ENCODE data around the gene RNLS.

The RNLS gene

DNA sequence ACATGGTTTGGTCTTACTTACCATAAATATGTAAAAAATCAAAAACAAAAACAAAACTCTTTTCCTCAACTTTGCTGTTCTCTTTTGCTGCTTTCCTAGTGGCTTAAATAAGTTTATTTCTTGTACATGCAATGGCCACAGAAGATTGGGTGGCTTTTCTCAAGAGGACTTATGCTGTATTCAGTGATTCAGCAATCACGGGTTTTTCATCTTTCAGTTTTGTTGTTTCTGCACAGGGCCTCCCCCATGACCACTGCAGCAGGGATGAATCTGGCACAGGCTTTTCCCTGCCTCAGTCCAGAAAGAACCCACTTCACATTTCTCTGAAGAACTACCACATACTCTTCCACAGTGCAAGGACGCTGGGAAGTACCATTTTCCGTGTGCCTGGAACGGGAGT, 355.0 kb downstream of the RNLS start:
- TF ChIP-seq TAF1 (IDR thresholded peaks at IDR 0.05; ENCODE audit: borderline replicate concordance, insufficient read depth, low read length) (no peak), SIN3A (IDR thresholded peaks at IDR 0.05; ENCODE audit: borderline replicate concordance, insufficient read depth, low read length) (no peak), FOXP2 (optimal IDR thresholded peaks at IDR 0.05; ENCODE audit: borderline replicate concordance, extremely low read depth, extremely low read length, insufficient read depth) (no peak), POLR2AphosphoS5 (IDR thresholded peaks at IDR 0.05; ENCODE audit: low read depth, low read length) (no peak)
- TF ChIP-seq, protein P1, sequence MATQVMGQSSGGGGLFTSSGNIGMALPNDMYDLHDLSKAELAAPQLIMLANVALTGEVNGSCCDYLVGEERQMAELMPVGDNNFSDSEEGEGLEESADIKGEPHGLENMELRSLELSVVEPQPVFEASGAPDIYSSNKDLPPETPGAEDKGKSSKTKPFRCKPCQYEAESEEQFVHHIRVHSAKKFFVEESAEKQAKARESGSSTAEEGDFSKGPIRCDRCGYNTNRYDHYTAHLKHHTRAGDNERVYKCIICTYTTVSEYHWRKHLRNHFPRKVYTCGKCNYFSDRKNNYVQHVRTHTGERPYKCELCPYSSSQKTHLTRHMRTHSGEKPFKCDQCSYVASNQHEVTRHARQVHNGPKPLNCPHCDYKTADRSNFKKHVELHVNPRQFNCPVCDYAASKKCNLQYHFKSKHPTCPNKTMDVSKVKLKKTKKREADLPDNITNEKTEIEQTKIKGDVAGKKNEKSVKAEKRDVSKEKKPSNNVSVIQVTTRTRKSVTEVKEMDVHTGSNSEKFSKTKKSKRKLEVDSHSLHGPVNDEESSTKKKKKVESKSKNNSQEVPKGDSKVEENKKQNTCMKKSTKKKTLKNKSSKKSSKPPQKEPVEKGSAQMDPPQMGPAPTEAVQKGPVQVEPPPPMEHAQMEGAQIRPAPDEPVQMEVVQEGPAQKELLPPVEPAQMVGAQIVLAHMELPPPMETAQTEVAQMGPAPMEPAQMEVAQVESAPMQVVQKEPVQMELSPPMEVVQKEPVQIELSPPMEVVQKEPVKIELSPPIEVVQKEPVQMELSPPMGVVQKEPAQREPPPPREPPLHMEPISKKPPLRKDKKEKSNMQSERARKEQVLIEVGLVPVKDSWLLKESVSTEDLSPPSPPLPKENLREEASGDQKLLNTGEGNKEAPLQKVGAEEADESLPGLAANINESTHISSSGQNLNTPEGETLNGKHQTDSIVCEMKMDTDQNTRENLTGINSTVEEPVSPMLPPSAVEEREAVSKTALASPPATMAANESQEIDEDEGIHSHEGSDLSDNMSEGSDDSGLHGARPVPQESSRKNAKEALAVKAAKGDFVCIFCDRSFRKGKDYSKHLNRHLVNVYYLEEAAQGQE (IDR thresholded peaks at IDR 0.05; ENCODE audit: insufficient read depth in 1 of 2, low read depth in 2 of 2, low read length in 2 of 2): no peak

DNA sequence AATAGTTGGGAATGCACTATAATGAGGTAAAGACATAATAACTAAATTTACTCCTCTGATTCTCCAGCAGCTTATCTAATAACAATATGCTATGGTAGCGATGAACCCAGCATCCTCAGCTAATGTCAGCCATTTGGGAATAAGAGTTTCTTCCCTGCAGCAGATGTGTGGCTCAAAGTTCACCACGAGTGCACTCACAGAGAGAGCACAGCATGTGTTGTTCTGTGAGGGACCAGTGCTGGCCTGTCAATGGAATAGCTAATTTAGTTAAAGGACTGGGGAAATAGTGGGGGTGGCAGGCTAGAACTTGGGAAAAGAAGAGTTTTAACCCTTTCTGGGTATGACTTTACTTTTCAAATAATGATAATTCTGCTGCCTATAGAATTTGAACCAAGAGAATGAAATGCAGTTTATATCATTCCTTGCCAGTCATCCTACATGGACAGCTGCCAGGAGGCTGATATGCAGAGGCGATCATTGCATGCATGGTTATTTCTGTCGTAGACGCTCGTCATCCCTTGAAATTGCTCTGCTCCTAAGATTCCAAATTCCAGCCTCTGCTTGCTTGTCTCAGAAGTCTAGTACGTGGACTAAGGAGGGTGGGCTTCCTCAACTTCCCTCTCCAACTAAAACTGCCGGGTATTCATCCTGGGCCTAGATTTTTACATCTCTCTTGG, 355.6 kb downstream of the RNLS start:
- TF ChIP-seq, protein P1 (IDR thresholded peaks at IDR 0.05; ENCODE audit: insufficient read depth in 1 of 2, low read depth in 2 of 2, low read length in 2 of 2): no peak
- TF ChIP-seq FOXP2 (optimal IDR thresholded peaks at IDR 0.05; ENCODE audit: borderline replicate concordance, extremely low read depth, extremely low read length, insufficient read depth): no peak
- no peak for TF ChIP-seq TAF1 (IDR thresholded peaks at IDR 0.05; ENCODE audit: borderline replicate concordance, insufficient read depth, low read length)
- no peak for TF ChIP-seq POLR2AphosphoS5 (IDR thresholded peaks at IDR 0.05; ENCODE audit: low read depth, low read length)
- no peak for TF ChIP-seq SIN3A (IDR thresholded peaks at IDR 0.05; ENCODE audit: borderline replicate concordance, insufficient read depth, low read length)

DNA sequence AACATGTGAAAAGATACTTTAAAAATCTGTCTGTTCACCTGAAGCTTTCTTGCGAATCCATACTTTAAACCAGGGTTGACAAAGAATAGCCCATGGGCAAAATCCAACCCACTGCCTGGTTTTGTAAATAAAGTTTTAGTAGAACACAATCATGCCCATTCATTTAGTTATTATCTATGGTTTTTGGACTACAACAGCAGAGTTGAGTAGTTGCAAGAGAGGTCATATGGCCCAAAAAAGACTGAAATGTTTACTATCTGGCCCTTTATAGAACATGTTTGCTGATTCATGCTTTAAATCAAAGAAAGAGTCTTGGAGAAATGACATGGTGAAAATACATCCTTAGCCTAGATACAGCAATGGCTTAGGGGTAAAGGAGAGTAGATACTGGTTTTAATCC, 356.2 kb downstream of the RNLS start:
- TF ChIP-seq, protein P1 (IDR thresholded peaks at IDR 0.05; ENCODE audit: insufficient read depth in 1 of 2, low read depth in 2 of 2, low read length in 2 of 2): no peak
- TF ChIP-seq POLR2AphosphoS5 (IDR thresholded peaks at IDR 0.05; ENCODE audit: low read depth, low read length) (no peak), SIN3A (IDR thresholded peaks at IDR 0.05; ENCODE audit: borderline replicate concordance, insufficient read depth, low read length) (no peak), FOXP2 (optimal IDR thresholded peaks at IDR 0.05; ENCODE audit: borderline replicate concordance, extremely low read depth, extremely low read length, insufficient read depth) (no peak), TAF1 (IDR thresholded peaks at IDR 0.05; ENCODE audit: borderline replicate concordance, insufficient read depth, low read length) (no peak)

DNA sequence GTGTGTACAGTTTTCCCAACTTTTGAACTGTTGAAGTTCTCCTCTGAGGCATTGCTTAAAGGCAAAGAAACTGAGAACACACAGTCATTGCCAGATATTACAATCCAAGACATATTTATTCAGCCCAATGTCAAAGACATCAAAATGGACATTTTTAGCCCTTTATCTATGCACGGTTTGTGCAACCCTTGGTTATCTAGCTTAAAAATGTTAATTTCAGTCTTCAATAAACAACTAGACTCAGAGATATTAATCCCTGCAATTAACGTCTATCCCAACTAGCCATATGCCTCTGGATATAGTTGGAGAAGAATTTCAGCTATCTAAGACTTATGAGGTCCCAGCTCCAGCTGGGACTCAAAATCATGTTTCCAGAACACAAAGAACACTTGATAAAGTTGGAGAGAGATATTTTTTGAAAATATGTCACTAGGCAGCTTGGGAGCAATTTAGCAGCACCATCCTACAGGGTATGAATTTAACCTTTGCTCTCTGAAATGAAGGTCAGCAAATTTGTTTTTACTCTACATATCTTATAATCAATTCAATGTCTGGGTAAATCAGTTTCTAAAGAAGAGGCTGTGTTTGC, 357.0 kb downstream of the RNLS start:
- TF ChIP-seq SIN3A (IDR thresholded peaks at IDR 0.05; ENCODE audit: borderline replicate concordance, insufficient read depth, low read length) (no peak), POLR2AphosphoS5 (IDR thresholded peaks at IDR 0.05; ENCODE audit: low read depth, low read length) (no peak), TAF1 (IDR thresholded peaks at IDR 0.05; ENCODE audit: borderline replicate concordance, insufficient read depth, low read length) (no peak), FOXP2 (optimal IDR thresholded peaks at IDR 0.05; ENCODE audit: borderline replicate concordance, extremely low read depth, extremely low read length, insufficient read depth) (no peak)
- TF ChIP-seq, protein P1 (IDR thresholded peaks at IDR 0.05; ENCODE audit: insufficient read depth in 1 of 2, low read depth in 2 of 2, low read length in 2 of 2): no peak

All from PFSK-1 (cell line).